Measurements from ENCODE around the gene ZC2HC1C. TPM values are rescaled to one million over a fixed set of nuclear protein-coding genes. Genes with fewer than 3 reads are reported as not detected.

Gene ZC2HC1C
- total RNA-seq, 2 donors from 2014 or later, result 3.2 to 4.6 TPM

DNA sequence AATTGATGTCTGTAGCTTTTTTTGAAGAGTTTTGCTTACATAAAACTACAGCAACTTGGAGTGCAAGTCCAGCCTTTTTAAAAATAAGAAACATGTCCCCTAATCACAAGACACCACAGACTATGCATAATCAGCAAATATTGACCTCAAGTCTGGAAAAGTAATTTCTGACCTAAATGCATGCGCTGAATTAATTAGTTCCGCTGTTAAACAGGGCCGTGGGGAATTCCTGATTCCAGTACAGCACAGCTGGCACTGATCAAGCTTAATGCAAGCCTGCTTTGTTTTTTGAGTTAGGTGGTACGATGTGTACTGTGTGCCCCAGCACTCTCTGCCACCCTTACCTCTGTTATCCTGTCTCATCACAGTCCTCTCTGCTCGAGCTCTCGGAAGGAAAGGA is 27.4 kb upstream of the ZC2HC1C start:
- H3K4me3 ChIP-seq, result no peak overlapping the region
- intact Hi-C loops (cut with DNase I), result no loop called here
- no peaks in the 10 kb centered on the region for H3K36me3 ChIP-seq
- H3K9me3 ChIP-seq, result no peaks in the 10 kb centered on the region
- DNase-seq, result no peak
- peak overlapping the region; percentile 53 for H3K27ac ChIP-seq
- no peaks in the 10 kb centered on the region for H3K27me3 ChIP-seq
- H3K4me1 ChIP-seq, result peaks cover 7% of the 10 kb centered on the region
- peak overlapping the region in 1 of 2 donors; percentile 73 for H3K9ac ChIP-seq (ENCODE audit: low read depth in 2 of 2, low read length in 2 of 2)
- TF ChIP-seq, protein P1, sequence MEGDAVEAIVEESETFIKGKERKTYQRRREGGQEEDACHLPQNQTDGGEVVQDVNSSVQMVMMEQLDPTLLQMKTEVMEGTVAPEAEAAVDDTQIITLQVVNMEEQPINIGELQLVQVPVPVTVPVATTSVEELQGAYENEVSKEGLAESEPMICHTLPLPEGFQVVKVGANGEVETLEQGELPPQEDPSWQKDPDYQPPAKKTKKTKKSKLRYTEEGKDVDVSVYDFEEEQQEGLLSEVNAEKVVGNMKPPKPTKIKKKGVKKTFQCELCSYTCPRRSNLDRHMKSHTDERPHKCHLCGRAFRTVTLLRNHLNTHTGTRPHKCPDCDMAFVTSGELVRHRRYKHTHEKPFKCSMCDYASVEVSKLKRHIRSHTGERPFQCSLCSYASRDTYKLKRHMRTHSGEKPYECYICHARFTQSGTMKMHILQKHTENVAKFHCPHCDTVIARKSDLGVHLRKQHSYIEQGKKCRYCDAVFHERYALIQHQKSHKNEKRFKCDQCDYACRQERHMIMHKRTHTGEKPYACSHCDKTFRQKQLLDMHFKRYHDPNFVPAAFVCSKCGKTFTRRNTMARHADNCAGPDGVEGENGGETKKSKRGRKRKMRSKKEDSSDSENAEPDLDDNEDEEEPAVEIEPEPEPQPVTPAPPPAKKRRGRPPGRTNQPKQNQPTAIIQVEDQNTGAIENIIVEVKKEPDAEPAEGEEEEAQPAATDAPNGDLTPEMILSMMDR (IDR thresholded peaks at IDR 0.05), result no peak

DNA sequence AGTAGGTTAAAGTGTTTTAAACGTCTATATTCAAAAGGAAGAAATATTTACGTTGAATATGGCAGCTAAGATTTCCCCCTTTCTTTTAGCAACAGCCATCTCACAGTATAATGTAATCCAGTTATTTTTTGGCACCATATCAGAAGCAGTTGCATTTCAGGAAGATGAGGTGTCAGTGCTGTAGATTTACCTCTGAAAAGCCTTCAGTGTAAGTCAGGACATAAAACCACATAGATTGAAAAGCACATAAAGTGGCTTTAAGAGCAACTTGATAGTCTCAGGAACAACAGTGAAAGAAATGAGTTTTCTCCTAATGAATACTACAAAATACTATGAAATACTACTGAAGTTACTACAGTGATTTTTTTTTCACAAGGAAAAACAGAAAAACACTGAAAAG is 25.1 kb upstream of the ZC2HC1C start:
- H3K9ac ChIP-seq (ENCODE audit: low read depth in 2 of 2, low read length in 2 of 2), result no peak overlapping the region
- peaks cover 7% of the 10 kb centered on the region for H3K4me1 ChIP-seq
- H3K36me3 ChIP-seq, result no peaks in the 10 kb centered on the region
- H3K4me3 ChIP-seq, result no peak overlapping the region
- intact Hi-C loops (cut with DNase I), result no loop called here
- no peak overlapping the region for H3K27ac ChIP-seq
- DNase-seq, result no peak
- TF ChIP-seq, protein P1 (IDR thresholded peaks at IDR 0.05), result no peak
- H3K27me3 ChIP-seq, result no peaks in the 10 kb centered on the region
- H3K9me3 ChIP-seq, result no peaks in the 10 kb centered on the region

DNA sequence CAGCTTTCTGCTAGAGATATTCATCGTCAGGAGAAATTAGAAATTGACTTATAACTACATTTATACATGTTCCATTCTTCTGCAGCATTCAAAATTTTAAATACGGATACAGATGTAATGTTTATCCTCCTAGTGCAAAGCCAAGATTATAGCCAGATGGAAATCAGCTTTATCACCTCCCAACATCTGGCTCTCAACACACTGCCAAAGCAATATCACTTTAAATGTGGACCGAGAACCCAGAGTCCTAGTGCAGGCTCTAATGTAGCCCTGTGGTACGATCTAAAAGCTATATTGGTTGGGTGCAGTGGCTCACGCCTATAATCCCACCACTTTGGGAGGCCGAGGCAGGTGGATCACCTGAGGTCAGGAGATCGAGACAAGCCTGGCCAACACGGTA is 24.7 kb upstream of the ZC2HC1C start:
- TF ChIP-seq, protein P1 (IDR thresholded peaks at IDR 0.05), result no peak
- Histone ChIP-seq H3K9ac (ENCODE audit: low read depth in 2 of 2, low read length in 2 of 2) (no peak overlapping the region), H3K4me3 (no peak overlapping the region), H3K9me3 (no peaks in the 10 kb centered on the region), H3K27ac (no peak overlapping the region), H3K36me3 (no peaks in the 10 kb centered on the region), H3K27me3 (no peaks in the 10 kb centered on the region), H3K4me1 (peaks cover 7% of the 10 kb centered on the region)
- intact Hi-C loops (cut with DNase I), result no loop called here
- DNase-seq, result no peak

DNA sequence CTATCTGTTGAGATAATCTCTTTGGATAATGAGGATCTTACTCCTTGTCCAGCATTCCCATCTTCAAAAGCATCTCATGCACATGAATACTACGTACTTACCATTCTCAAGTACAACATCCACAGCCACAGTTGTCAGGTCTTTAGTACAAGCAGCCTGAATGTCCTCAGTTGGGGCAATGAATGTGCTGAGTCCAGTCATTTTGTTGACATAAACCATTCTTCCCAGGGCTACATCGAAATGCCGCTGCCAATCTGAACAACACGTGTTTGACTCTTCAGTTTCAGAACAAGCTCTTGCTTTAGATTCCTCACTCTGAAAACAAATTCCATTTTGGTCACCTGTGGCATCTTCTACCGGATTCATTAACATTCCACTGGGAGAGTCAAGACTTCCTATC is 23.2 kb upstream of the ZC2HC1C start:
- no peak for DNase-seq
- TF ChIP-seq, protein P1 (IDR thresholded peaks at IDR 0.05), result no peak
- Histone ChIP-seq H3K9me3 (no peaks in the 10 kb centered on the region), H3K36me3 (no peaks in the 10 kb centered on the region), H3K9ac (ENCODE audit: low read depth in 2 of 2, low read length in 2 of 2) (no peak overlapping the region), H3K4me1 (peaks cover under 1% of the 10 kb centered on the region), H3K4me3 (no peak overlapping the region), H3K27me3 (no peaks in the 10 kb centered on the region), H3K27ac (no peak overlapping the region)
- intact Hi-C loops (cut with DNase I), result no loop called here

DNA sequence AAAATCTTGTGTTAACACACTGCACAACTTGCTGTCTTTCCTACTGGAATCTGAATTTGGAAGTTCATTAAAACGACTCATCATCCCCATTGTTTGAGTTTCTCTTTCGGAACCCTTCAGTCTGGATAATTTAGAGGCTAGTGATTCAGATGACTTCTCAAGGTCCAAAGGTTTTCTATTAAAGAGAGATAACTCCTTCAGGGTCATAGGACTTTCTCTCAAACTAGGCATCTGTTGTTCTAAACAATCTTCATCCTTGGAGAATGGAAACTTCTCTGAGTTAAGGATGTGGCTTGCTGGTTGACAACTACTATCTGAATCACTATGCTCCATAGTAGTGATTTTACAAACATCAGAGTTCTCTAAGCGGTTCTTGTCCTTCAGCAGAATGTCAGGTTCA is 22.5 kb upstream of the ZC2HC1C start:
- Histone ChIP-seq H3K9ac (ENCODE audit: low read depth in 2 of 2, low read length in 2 of 2) (no peak overlapping the region), H3K36me3 (no peaks in the 10 kb centered on the region), H3K27ac (no peak overlapping the region), H3K9me3 (no peaks in the 10 kb centered on the region), H3K4me3 (no peak overlapping the region), H3K27me3 (no peaks in the 10 kb centered on the region), H3K4me1 (no peaks in the 10 kb centered on the region)
- TF ChIP-seq, protein P1 (IDR thresholded peaks at IDR 0.05), result no peak
- DNase-seq, result no peak
- intact Hi-C loops (cut with DNase I), result no loop called here

DNA sequence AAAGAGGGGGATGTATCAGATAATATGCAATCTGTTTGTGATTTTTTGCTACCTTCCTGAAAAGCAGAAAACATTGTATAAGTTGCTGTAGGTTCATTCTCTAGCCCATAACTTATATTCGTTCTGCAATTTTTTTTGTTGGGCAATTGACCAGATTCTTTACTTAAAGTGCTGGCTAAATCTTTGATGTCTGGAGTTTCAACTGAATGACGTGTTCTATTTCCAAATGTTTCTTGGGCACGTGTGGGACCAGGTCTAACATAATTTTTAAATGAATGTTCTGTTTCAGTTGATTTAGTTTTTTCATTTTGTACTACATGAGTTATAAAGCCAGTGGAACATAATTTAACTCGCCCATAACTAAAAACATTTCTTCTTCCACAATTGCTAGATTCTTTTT is 21.9 kb upstream of the ZC2HC1C start:
- no peaks in the 10 kb centered on the region for H3K4me1 ChIP-seq

More for the DNA sequence above, 21.9 kb upstream of the ZC2HC1C start:
- no peaks in the 10 kb centered on the region for H3K36me3 ChIP-seq
- intact Hi-C loops (cut with DNase I), result no loop called here
- TF ChIP-seq, protein P1 (IDR thresholded peaks at IDR 0.05), result no peak
- no peak overlapping the region for H3K4me3 ChIP-seq
- DNase-seq, result no peak
- no peak overlapping the region for H3K9ac ChIP-seq (ENCODE audit: low read depth in 2 of 2, low read length in 2 of 2)
- H3K9me3 ChIP-seq, result no peaks in the 10 kb centered on the region
- H3K27me3 ChIP-seq, result no peaks in the 10 kb centered on the region
- H3K27ac ChIP-seq, result no peak overlapping the region

Data from colonic mucosa (tissue), 4 donors.